H9 (cell line): ENCODE measurements around the gene TMEM161A. TPM values are rescaled to one million over a fixed set of nuclear protein-coding genes. Genes with fewer than 3 reads are reported as not detected.

Source experiments
- DNase-seq: peaks from one replicate; pipeline ENCODE4 v3.0.0-alpha.2; 2017
- H2AFZ ChIP-seq: one replicate; pipeline ENCODE4 v1.6.1; 2013; ENCODE audit warnings: mild to moderate bottlenecking, low read length, control low read depth, moderate library complexity
- H2AK5ac ChIP-seq: 2 replicates; pipeline ENCODE4 v1.6.1; 2013; ENCODE audit warnings: low read length, control low read depth, mixed read lengths; ENCODE audit not compliant: insufficient read length
- H2BK120ac ChIP-seq: one replicate; pipeline ENCODE4 v1.6.1; 2013; ENCODE audit warnings: low read depth, mild to moderate bottlenecking, low read length, control low read depth, inconsistent platforms; ENCODE audit not compliant: poor library complexity, severe bottlenecking
- H2BK12ac ChIP-seq: 2 replicates; pipeline ENCODE4 v1.6.1; 2013; ENCODE audit warnings: low read length, control low read depth, mixed read lengths, low read depth; ENCODE audit not compliant: insufficient read length
- H2BK15ac ChIP-seq: 2 replicates; pipeline ENCODE4 v1.6.1; 2013; ENCODE audit warnings: low read depth, low read length, control low read depth
- H2BK20ac ChIP-seq: one replicate; pipeline ENCODE4 v1.6.1; 2013; ENCODE audit warnings: low read depth, mild to moderate bottlenecking, low read length, control low read depth, inconsistent platforms; ENCODE audit not compliant: poor library complexity, severe bottlenecking
- H2BK5ac ChIP-seq: 2 replicates; pipeline ENCODE4 v1.6.1; 2013; ENCODE audit warnings: low read length, control low read depth, mixed read lengths; ENCODE audit not compliant: insufficient read length
- H3K14ac ChIP-seq: 2 replicates; pipeline ENCODE4 v1.6.1; 2013; ENCODE audit warnings: low read length, control low read depth; ENCODE audit not compliant: insufficient read depth
- H3K18ac ChIP-seq: 2 replicates; pipeline ENCODE4 v1.6.1; 2013; ENCODE audit warnings: low read depth, mild to moderate bottlenecking, mixed read lengths, low read length, control low read depth; ENCODE audit not compliant: insufficient read length
- H3K23ac ChIP-seq: 2 replicates; pipeline ENCODE4 v1.6.1; 2013; ENCODE audit warnings: low read length, control low read depth, mixed read lengths, low read depth; ENCODE audit not compliant: insufficient read length
- H3K23me2 ChIP-seq: 2 replicates; pipeline ENCODE4 v1.6.1; 2013; ENCODE audit warnings: low read depth, mild to moderate bottlenecking, mixed read lengths, low read length, control low read depth; ENCODE audit not compliant: insufficient read length, poor library complexity, severe bottlenecking
- H3K27ac ChIP-seq: 2 replicates; pipeline ENCODE4 v1.5.1; 2013; ENCODE audit warnings: low read length, control low read depth, mixed read lengths, low read depth; ENCODE audit not compliant: insufficient read length
- H3K27me3 ChIP-seq: 2 replicates; pipeline ENCODE4 v1.6.1; 2013; ENCODE audit warnings: low read length, control low read depth, inconsistent platforms; ENCODE audit not compliant: insufficient read depth
- H3K4ac ChIP-seq: 2 replicates; pipeline ENCODE4 v1.6.1; 2013; ENCODE audit warnings: low read depth, mild to moderate bottlenecking, control low read depth, inconsistent platforms, low read length, moderate library complexity
- H3K4me1 ChIP-seq: 2 replicates; pipeline ENCODE4 v1.6.1; 2013; ENCODE audit warnings: low read length, control low read depth, inconsistent platforms; ENCODE audit not compliant: insufficient read depth
- H3K4me2 ChIP-seq: 2 replicates; pipeline ENCODE4 v1.6.1; 2013; ENCODE audit warnings: low read length, control low read depth, mixed read lengths; ENCODE audit not compliant: insufficient read length, insufficient read depth
- H3K56ac ChIP-seq: 2 replicates; pipeline ENCODE4 v1.6.1; 2013; ENCODE audit warnings: low read depth, mild to moderate bottlenecking, mixed read lengths, low read length, control low read depth; ENCODE audit not compliant: insufficient read length
- H3K79me1 ChIP-seq: 2 replicates; pipeline ENCODE4 v1.6.1; 2013; ENCODE audit warnings: low read depth, mild to moderate bottlenecking, moderate library complexity, low read length, control low read depth, inconsistent platforms; ENCODE audit not compliant: insufficient read depth, poor library complexity, severe bottlenecking
- H3K79me2 ChIP-seq: 2 replicates; pipeline ENCODE4 v1.6.1; 2013; ENCODE audit warnings: low read length, control low read depth, inconsistent platforms; ENCODE audit not compliant: insufficient read depth
- H3K9ac ChIP-seq: 2 replicates; pipeline ENCODE4 v1.6.1; 2013; ENCODE audit warnings: low read length, control low read depth, mixed read lengths; ENCODE audit not compliant: insufficient read length; ENCODE audit errors: extremely low read depth
- H3K9me3 ChIP-seq: one replicate; pipeline ENCODE4 v1.6.1; 2013; ENCODE audit warnings: low read depth, low read length, inconsistent platforms; ENCODE audit not compliant: control insufficient read depth
- H3T11ph ChIP-seq: one replicate; pipeline ENCODE4 v1.6.1; 2013; ENCODE audit warnings: mild to moderate bottlenecking, low read length, control low read depth, inconsistent platforms
- H4K20me1 ChIP-seq: one replicate; pipeline ENCODE4 v1.6.1; 2013; ENCODE audit not compliant: control insufficient read depth, insufficient read length, insufficient read depth
- H4K5ac ChIP-seq: 2 replicates; pipeline ENCODE4 v1.6.1; 2013; ENCODE audit warnings: low read depth, mild to moderate bottlenecking, mixed read lengths, low read length, control low read depth; ENCODE audit not compliant: insufficient read length
- H4K8ac ChIP-seq: replicated peaks from 2 replicates; pipeline ENCODE4 v1.6.1; 2013; ENCODE audit warnings: low read length, control low read depth, mixed read lengths, low read depth; ENCODE audit not compliant: insufficient read length
- H4K91ac ChIP-seq: 2 replicates; pipeline ENCODE4 v1.6.1; 2013; ENCODE audit warnings: low read depth, mild to moderate bottlenecking, moderate library complexity, mixed read lengths, low read length, control low read depth; ENCODE audit not compliant: insufficient read length
- H3K27ac Mint-ChIP-seq, 3 experiments: 2 replicates in 2 of 3; 3 replicates in 1 of 3; pipeline ENCODE4 v1.8.0; 2020 to 2021; ENCODE audit warnings: mixed read lengths in 3 of 3, mild to moderate bottlenecking in 1 of 3, moderate library complexity in 1 of 3
- H3K27me3 Mint-ChIP-seq: 2 replicates; pipeline ENCODE4 v1.8.0; 2021; ENCODE audit warnings: low read depth, mild to moderate bottlenecking, moderate library complexity, mixed read lengths
- H3K36me3 Mint-ChIP-seq, 3 experiments: 2 replicates in 2 of 3; 3 replicates in 1 of 3; pipeline ENCODE4 v1.8.0; 2020 to 2021; ENCODE audit warnings: low read depth in 3 of 3, mixed read lengths in 3 of 3; ENCODE audit not compliant: insufficient read depth in 1 of 3
- H3K4me1 Mint-ChIP-seq, 2 experiments: 2 replicates each; pipeline ENCODE4 v1.8.0; 2020; ENCODE audit warnings: mixed read lengths in 2 of 2
- H3K4me3 Mint-ChIP-seq, 2 experiments: 2 replicates in 1 of 2; 3 replicates in 1 of 2; pipeline ENCODE4 v1.8.0; 2020 to 2021; ENCODE audit warnings: mild to moderate bottlenecking in 2 of 2, mixed read lengths in 2 of 2, moderate library complexity in 1 of 2
- H3K9me3 Mint-ChIP-seq, 2 experiments: 2 replicates in 1 of 2; 3 replicates in 1 of 2; pipeline ENCODE4 v1.8.0; 2020; ENCODE audit warnings: mild to moderate bottlenecking in 2 of 2, mixed read lengths in 2 of 2, moderate library complexity in 1 of 2
- CTCF ChIP-seq: fragments of 200-600 bp; sonication (generic); conservative IDR thresholded peaks from 3 replicates; pipeline ENCODE4 v1.8.0; 2021; ENCODE audit warnings: antibody characterized with exemption, mild to moderate bottlenecking
- WGBS: extraction: QIAGEN DNeasy Blood & Tissue Kit; methylation state at CpG from one replicate; pipeline ENCODE4 v1.1.7; 2013; ENCODE audit warnings: missing lambda C conversion rate, low lambda C conversion rate, mixed read lengths; ENCODE audit not compliant: insufficient read length; ENCODE audit errors: extremely low coverage; 5-methylcytosine and 5-hydroxymethylcytosine counted together
- total RNA-seq: library from RNA; stranded (reverse); gene quantifications from 2 replicates; pipeline ENCODE4 v1.2.1, GENCODE V29; 2021

The TMEM161A gene
- total RNA-seq, 1 experiment from 2014 or later: 40.9 TPM

- Histone ChIP-seq H3K79me1 (no peaks in the 10 kb centered on the region), H3K56ac (no peak overlapping the region), H4K91ac (no peak overlapping the region), H2BK120ac (no peak overlapping the region), H3K9ac (no peak overlapping the region), H4K5ac (no peak overlapping the region), H3K4me2 (no peak overlapping the region), H2AFZ (no peak overlapping the region), H2BK12ac (no peak overlapping the region), H3K23ac (no peak overlapping the region), H3K4ac (no peak overlapping the region), H3K9me3 (no peaks in the 10 kb centered on the region), H4K8ac (no peak overlapping the region), H2BK5ac (no peak overlapping the region), H3K23me2 (no peaks in the 10 kb centered on the region), H3K14ac (no peak overlapping the region), H3K4me1 (no peaks in the 10 kb centered on the region), H3K27ac (no peak overlapping the region), H3K27me3 (no peaks in the 10 kb centered on the region), H2BK15ac (no peak overlapping the region), H2BK20ac (no peak overlapping the region), H3K79me2 (no peaks in the 10 kb centered on the region), H4K20me1 (no peaks in the 10 kb centered on the region), H3T11ph (no peak overlapping the region), H2AK5ac (no peak overlapping the region), H3K18ac (no peak overlapping the region)
- no CpG with 5 or more reads among the region's 9 CpGs for WGBS
- Mint-ChIP-seq H3K27me3 (peaks cover 23% of the 10 kb centered on the region), H3K9me3 (no peaks in the 10 kb centered on the region; a peak in 1 of 5 replicates), H3K4me3 (no peak overlapping the region), H3K36me3 (no peaks in the 10 kb centered on the region), H3K4me1 (peaks cover 0 to 3% of the 10 kb centered on the region in 2 experiments; a peak in 2 of 4 replicates), H3K27ac (0 out of 7 replicates have a peak overlapping the region, but pooled peaks of 1 of the 3 experiments have one; percentile 25)
- TF ChIP-seq CTCF: no peak
- DNase-seq: no peak
Observed at GRCh38 chr19:19098084-19098702, 40.1 kb downstream of the TMEM161A start.
